ENCODE measurements around the gene EIF4G2. TPM values are rescaled to one million over a fixed set of nuclear protein-coding genes. Genes with fewer than 3 reads are reported as not detected.

EIF4G2 gene
- 100 to 1,000 TPM; 579 to 898 TPM for total RNA-seq

DNA sequence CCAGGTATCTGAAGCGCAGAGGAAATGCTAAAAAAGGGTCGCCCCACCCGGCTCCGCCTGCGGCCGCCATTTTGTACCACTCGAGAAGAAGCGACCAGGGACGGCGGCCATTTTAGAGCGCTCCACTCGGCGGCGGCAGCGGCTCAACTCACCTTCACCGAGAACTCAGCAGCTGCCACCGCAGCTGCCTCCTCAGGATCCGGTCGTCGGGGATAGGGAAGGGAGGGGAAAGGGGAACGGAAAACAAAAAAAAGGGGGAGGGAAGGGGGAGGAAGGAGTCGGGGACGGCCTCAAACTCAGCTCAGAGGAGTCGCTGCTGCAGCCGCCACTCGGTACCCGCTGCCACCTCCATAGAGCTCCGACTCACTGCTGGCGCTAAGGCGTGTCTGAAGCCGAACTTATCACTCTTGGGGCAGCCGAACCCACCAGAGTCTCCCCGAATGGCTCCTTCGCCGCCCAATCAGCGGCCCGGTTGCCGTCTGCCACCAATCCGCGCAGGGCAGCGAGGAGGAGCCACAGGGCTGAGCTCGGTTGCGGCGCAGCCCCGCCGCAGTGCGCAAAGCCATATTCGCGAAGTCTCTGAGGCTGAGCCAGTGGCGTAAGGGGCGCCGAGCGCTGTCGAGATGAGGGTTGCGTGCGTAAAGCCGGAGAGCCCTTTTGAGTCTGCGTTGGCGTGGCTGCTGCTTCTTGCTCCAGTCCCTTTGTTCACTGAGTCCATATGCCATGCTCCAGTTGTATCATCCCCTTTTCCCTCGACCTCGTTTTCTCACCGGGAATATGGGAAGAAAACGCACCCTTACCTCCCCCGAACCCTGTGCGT is at the start of gene EIF4G2:
TSS of gene EIF4G2 (minus strand) at position 374 of the 820 bp plus-strand sequence.
- DNase-seq (peak; percentile 98), ATAC-seq (peak; percentile 93)
- Mint-ChIP-seq H3K9me3 (ENCODE audit: low read depth) (no peaks in the 10 kb centered on the region), H3K27ac (peak within 1 kb of the TSS; percentile 99), H3K4me1 (peaks cover 42% of the 10 kb centered on the region), H3K4me3 (peak within 1 kb of the TSS; percentile 86), H3K27me3 (no peaks in the 10 kb centered on the region), H3K36me3 (peaks cover 43% of the 10 kb centered on the region)
- CTCF ChIA-PET: interaction anchor here (0.5 to 5.3 kb wide), 19 partner anchors 11 to 267 kb away, joined by 3 to 38 read pairs (median 3); partner anchors contain the start of genes CTR9, RNF141 and ZBED5

DNA sequence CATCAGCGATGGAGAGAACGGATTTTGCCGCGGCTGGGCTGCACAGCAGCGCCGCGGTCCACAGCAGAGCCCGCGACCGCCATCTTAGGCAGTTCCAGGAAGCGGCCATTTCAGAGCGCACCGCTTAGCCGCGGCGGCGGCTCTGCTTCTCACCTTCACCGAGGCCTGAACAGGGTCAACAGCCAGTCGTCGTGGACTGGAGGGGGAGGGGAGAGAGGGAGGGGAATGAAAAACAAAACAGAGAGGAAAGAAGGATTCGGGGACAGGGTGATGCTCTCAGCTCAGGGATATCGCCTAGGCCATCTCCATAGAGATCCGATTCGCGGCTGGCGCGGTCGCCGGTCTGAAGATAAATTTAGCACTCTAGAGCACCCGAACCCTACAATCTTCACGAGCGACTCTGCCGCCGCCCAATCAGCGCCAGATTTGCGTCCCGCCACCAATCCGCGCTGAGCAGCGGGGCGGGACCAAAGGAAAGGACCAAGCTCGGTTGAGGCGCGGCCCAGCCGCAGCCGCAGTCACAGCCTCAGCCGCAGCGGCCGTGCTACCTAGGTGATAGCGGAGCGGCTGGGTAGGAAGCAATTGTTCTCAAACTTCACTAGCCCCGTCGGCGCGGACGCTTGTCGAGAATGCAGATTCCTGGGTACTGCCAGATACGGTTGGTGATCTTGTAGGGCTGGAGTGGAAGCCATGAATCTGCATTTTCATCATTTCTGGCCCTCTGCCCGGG is 49.1 kb upstream of the EIF4G2 start, which contains the start of gene ZBED5:
TSS of gene ZBED5 (minus strand) at position 345 of the 730 bp plus-strand sequence. CDS start 3,108 bp downstream, outside the sequence.
- H3K9me3 Mint-ChIP-seq (ENCODE audit: low read depth): no peaks in the 10 kb centered on the region
- peaks cover 33% of the 10 kb centered on the region for H3K4me1 Mint-ChIP-seq
- H3K27ac Mint-ChIP-seq: peak within 1 kb of the TSS; percentile 100
- peaks cover 32% of the 10 kb centered on the region for H3K36me3 Mint-ChIP-seq
- no peaks in the 10 kb centered on the region for H3K27me3 Mint-ChIP-seq
- CTCF ChIA-PET: interaction anchor here (0.9 to 3.0 kb wide), 9 partner anchors 9 to 107 kb away, joined by 3 to 28 read pairs (median 3); partner anchors contain the start of genes CTR9 and EIF4G2
- DNase-seq (peak; percentile 97), ATAC-seq (peak; percentile 91)
- H3K4me3 Mint-ChIP-seq: peak within 1 kb of the TSS; percentile 98

DNA sequence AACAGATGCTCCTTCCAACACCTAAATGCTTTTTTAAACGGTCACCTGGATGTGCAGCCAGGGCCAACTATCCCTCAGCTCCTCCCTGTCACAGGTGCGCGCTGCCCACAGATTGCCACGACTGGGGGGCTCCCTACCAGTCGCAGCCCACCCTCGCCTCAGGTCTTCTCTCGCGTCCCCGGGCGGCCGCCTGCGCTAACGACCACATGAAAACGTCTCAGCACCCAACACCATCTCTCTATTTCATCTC is 48.7 kb upstream of the EIF4G2 start:
- Mint-ChIP-seq H3K9me3 (ENCODE audit: low read depth) (no peaks in the 10 kb centered on the region), H3K36me3 (peaks cover 35% of the 10 kb centered on the region), H3K27ac (peak overlapping the region; percentile 100), H3K4me3 (peak overlapping the region; percentile 98), H3K27me3 (no peaks in the 10 kb centered on the region), H3K4me1 (peaks cover 30% of the 10 kb centered on the region)
- DNase-seq (no peak), ATAC-seq (no peak)
- CTCF ChIA-PET: interaction anchor here (0.8 to 3.0 kb wide), 6 partner anchors 9 to 107 kb away, joined by 3 to 28 read pairs (median 4); partner anchors contain the start of genes CTR9 and EIF4G2

DNA sequence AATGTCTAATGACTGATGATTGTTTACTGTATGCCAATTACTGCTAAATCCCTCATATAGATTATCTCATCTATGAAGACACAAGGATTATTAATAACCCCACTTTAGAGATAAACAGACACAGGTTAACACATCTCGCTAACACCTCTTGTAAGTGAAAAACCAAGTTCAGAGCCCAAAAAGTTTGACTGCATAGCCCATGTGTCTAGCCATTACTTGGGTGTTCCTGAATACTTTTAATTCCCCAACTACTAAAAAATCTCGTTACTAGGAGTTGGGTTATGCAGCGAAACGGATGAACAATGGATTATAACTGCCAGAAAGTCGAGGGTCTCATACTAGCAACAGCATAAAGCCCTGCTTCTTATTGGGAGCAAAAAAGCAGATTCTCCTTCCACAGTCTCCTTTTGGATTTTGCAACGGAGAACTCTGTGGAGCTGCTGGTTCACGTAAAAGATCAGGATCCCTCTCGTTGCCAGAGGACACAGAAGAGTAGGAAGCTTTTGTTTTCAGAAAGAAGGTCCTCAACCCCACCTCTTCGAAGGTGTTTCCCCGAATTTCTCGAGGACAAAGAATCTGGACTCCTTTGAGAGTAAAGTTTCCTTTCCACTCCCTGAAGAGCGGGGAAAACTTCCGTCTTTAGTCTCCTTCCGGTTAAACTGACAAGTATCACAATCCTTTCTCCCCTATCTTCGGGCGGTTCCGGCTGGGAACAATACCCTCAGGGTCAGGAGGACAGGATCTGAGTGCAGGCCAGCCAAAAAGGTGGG is 48.1 kb upstream of the EIF4G2 start:
- CTCF ChIA-PET: interaction anchor here (0.8 to 3.0 kb wide), 2 partner anchors 48 to 65 kb away, joined by 3 to 28 read pairs; partner anchors contain the start of gene EIF4G2
- no peak for DNase-seq
- no peaks in the 10 kb centered on the region for H3K9me3 Mint-ChIP-seq (ENCODE audit: low read depth)

DNA sequence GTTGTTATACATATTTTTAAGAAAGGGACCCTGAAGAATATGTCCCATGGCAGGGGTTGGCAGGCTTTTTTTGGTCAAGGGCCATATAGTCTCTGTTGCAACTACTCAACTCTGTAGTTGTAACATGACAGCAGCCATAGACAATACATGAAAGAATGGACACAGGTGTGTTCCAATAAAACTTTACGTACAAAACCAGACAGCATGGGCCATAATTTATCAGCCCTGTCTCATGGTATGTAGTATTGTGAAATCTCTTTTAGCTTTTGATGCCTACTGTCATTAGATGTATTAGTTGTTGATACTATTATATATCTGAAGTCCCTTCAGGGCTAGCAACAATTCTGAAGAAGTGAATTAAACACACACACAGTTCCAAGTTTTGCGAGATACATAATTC is 46.6 kb upstream of the EIF4G2 start:
- no peak overlapping the region for H3K4me3 Mint-ChIP-seq
- no peak for DNase-seq
- CTCF ChIA-PET: no interaction called here
- ATAC-seq: no peak
- H3K9me3 Mint-ChIP-seq (ENCODE audit: low read depth): no peaks in the 10 kb centered on the region
- H3K36me3 Mint-ChIP-seq: peaks cover 45% of the 10 kb centered on the region
- H3K27me3 Mint-ChIP-seq: no peaks in the 10 kb centered on the region
- H3K4me1 Mint-ChIP-seq: peaks cover 29% of the 10 kb centered on the region
- no peak overlapping the region for H3K27ac Mint-ChIP-seq

More for the DNA sequence above, 48.1 kb upstream of the EIF4G2 start:
- Mint-ChIP-seq H3K27me3 (no peaks in the 10 kb centered on the region), H3K4me1 (peaks cover 32% of the 10 kb centered on the region), H3K4me3 (peak overlapping the region; percentile 98), H3K27ac (peak overlapping the region; percentile 100), H3K36me3 (peaks cover 40% of the 10 kb centered on the region)
- ATAC-seq: peak; percentile 0

DNA sequence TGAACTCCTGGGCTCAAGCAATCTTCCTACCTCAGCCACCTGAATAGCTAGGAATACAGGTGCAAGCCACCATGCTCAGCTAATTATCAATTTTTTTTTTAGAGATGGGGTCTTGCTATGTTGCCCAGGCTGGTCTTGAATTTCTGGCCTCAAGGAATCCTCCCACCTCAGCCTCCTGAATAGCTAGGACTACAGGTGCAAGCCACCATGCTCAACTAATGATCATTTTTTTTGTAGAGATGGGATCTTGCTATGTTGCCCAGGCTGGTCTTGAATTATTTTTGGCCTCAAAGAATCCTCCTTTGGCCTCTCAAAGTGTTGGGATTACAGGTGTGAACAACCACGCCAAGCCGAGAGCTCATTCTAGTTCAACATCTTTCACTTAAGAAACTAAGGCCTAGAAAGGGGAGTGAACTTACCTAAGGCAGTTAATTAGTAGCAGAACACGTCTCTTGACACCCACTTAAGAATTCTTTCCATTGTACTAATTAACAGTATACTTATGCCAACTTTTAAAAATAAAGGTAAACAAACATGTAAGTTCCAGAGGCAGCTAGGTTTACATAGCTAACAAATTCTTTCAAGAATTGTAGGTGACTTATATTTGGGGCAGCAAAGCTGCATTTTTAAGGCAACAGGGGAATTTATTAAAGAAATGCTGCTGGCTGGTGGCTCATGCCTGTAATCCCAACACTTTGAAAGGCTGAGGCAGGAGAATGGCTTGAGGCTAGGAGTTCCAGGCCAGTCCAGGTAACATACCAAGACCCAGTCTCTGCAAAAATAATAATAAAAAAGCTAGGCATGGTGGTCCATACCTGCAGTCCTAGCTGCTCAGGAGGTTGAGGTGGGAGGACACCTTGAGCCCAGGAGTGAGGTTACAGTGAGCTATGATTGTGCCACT is 39.5 kb upstream of the EIF4G2 start:
- Mint-ChIP-seq H3K36me3 (peaks cover 24% of the 10 kb centered on the region), H3K4me3 (no peak overlapping the region), H3K4me1 (peaks cover 4% of the 10 kb centered on the region), H3K27me3 (no peaks in the 10 kb centered on the region), H3K9me3 (ENCODE audit: low read depth) (peaks cover 2% of the 10 kb centered on the region), H3K27ac (no peak overlapping the region)
- DNase-seq: no peak
- CTCF ChIA-PET: interaction anchor here (1.1 to 1.9 kb wide), 3 partner anchors 10 to 56 kb away, joined by 3 to 9 read pairs (median 4); partner anchors contain the start of gene ZBED5
- no peak for ATAC-seq

DNA sequence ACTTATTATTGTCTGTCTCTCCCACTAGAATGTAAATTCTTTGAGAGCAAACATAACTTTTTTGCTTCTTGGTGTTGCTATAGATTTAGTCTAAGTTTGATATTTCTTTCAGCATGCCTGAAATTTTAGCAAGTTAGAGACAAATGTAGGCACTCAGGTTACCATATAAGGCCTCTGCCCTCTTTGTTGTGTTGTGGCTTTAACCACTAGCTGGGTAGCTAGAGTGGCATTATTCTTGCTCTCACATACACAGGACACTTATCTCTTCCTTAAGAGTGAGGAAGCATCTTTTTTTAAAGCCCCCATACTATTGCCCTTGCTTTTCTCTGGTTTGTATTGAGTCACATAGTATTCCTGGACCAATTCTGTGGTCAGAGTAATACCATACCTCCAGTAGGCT is 37.9 kb upstream of the EIF4G2 start:
- no peak for ATAC-seq
- Mint-ChIP-seq H3K4me3 (no peak overlapping the region), H3K27me3 (no peaks in the 10 kb centered on the region), H3K36me3 (peaks cover 13% of the 10 kb centered on the region), H3K9me3 (ENCODE audit: low read depth) (peaks cover 2% of the 10 kb centered on the region), H3K27ac (no peak overlapping the region), H3K4me1 (no peaks in the 10 kb centered on the region)
- no peak for DNase-seq
- CTCF ChIA-PET: interaction anchor here (1.1 kb wide), 1 partner anchor 11 kb away, joined by 4 read pairs; the partner anchor contains the start of gene ZBED5

DNA sequence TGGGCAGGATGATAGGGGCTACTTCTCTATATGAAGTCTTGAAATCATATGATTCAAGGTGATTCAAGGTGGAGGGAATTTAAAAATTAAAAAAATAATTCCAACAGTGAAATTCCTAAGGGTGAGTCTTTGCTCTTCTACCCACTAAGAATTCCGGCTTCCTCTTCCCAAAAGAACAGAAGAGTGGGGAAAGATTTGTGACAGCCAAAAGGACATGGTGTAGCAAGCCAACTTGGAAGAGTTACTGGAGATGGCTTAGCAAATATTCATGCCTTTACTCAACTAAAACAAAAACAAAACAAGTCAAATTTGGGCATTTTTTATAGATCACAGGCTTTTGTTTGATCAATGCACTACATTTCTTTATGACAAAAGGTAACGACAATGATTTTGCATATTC is 36.9 kb upstream of the EIF4G2 start:
- DNase-seq (no peak), ATAC-seq (no peak)
- CTCF ChIA-PET: no interaction called here
- H3K27ac Mint-ChIP-seq: no peak overlapping the region
- peaks cover 2% of the 10 kb centered on the region for H3K9me3 Mint-ChIP-seq (ENCODE audit: low read depth)
- H3K4me1 Mint-ChIP-seq: no peaks in the 10 kb centered on the region
- H3K27me3 Mint-ChIP-seq: no peaks in the 10 kb centered on the region
- H3K36me3 Mint-ChIP-seq: peaks cover 11% of the 10 kb centered on the region
- H3K4me3 Mint-ChIP-seq: no peak overlapping the region

DNA sequence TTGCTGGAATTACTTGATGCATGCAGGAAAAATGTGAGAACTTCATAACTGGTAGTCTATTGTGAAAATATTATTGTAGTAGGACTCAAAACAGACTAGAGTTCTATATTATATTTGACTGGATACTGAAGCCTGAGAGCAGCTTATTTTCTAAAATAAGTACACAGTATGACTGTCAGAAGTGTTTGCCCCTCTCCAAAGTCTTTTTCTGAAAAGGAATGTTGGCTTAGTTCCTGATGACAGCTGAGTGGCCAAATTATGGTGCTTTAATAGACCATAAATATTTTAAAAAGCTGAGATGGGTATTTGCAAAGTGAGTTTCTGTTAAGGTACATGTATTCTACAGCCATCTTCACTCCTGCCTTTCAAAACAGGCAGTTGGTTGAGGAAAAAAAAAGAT is 36.1 kb upstream of the EIF4G2 start:
- H3K27ac Mint-ChIP-seq: no peak overlapping the region
- no peaks in the 10 kb centered on the region for H3K4me1 Mint-ChIP-seq
- no peak for DNase-seq
- no peak overlapping the region for H3K4me3 Mint-ChIP-seq
- H3K27me3 Mint-ChIP-seq: no peaks in the 10 kb centered on the region
- CTCF ChIA-PET: no interaction called here
- H3K36me3 Mint-ChIP-seq: peaks cover 7% of the 10 kb centered on the region
- peaks cover 2% of the 10 kb centered on the region for H3K9me3 Mint-ChIP-seq (ENCODE audit: low read depth)
- no peak for ATAC-seq

DNA sequence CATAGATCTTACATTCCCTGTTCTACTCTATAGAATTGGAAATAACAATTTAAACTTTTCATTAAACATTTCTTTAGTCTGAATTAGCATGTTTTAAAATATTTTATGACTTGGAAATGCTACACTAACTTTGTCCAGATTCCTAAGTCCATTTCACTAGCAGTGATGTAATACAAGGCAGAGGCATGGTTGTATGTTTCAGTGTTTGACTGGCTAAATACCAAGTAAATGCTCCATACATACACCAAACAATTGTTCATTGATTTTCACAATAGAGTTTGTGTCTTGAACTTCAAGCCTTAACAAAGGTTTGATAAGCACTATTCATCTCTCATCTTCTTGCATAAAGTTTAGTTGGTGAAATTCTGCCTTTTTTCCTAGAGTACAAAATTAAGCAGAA is 35.6 kb upstream of the EIF4G2 start:
- DNase-seq (no peak), ATAC-seq (no peak)
- H3K9me3 Mint-ChIP-seq (ENCODE audit: low read depth): peaks cover under 1% of the 10 kb centered on the region
- H3K4me1 Mint-ChIP-seq: no peaks in the 10 kb centered on the region
- no peaks in the 10 kb centered on the region for H3K27me3 Mint-ChIP-seq
- peaks cover 4% of the 10 kb centered on the region for H3K36me3 Mint-ChIP-seq
- H3K4me3 Mint-ChIP-seq: no peak overlapping the region
- H3K27ac Mint-ChIP-seq: no peak overlapping the region
- CTCF ChIA-PET: no interaction called here

DNA sequence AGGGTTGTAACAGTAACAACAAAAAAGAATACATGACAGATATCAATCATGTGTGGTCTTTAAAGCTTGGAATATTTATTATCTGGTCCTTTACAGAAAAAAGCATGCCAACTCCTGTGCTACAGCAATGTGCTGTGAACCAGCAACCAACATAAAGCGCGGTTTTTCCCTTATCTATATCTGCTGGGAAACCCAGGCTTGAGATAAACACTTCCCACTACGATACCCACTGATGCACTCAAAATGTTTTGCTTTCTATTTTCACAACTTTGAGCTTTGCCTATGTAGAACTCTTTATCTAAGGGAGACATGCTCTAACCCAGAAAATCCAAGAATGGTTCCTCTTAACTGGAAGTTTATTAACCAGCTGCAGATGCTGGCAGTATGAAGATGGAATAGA is 30.2 kb upstream of the EIF4G2 start:
- CTCF ChIA-PET: interaction anchor here (1.6 kb wide), 1 partner anchor 15 kb away, joined by 4 read pairs; no protein-coding TSS in a partner anchor
- Mint-ChIP-seq H3K9me3 (ENCODE audit: low read depth) (no peaks in the 10 kb centered on the region), H3K4me1 (no peaks in the 10 kb centered on the region), H3K27me3 (no peaks in the 10 kb centered on the region), H3K36me3 (peaks cover 2% of the 10 kb centered on the region), H3K4me3 (no peak overlapping the region), H3K27ac (no peak overlapping the region)
- DNase-seq (no peak), ATAC-seq (no peak)

DNA sequence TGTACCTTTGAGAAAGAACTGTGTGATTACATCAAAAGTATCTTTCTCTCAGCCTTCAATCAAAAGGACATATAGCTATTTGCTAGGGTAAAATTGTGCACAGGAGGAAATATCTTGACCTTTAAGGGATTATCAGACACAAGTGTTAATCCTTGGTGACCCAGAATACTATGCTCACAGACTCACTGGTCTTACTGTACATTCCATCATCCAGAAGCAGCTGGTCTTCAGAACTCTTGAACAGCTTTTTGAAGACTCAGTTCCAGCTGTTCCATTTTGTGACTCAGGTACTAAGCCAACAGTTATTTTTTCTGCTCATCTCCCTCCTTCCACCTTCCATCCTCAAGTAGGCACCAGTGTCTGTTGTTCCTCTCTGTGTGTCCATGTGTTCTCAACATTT is 29.4 kb upstream of the EIF4G2 start:
- H3K27me3 Mint-ChIP-seq: no peaks in the 10 kb centered on the region
- no peak overlapping the region for H3K27ac Mint-ChIP-seq
- peaks cover 2% of the 10 kb centered on the region for H3K36me3 Mint-ChIP-seq
- no peak for DNase-seq
- H3K9me3 Mint-ChIP-seq (ENCODE audit: low read depth): no peaks in the 10 kb centered on the region
- H3K4me3 Mint-ChIP-seq: no peak overlapping the region
- H3K4me1 Mint-ChIP-seq: no peaks in the 10 kb centered on the region
- ATAC-seq: no peak
- CTCF ChIA-PET: interaction anchor here (1.6 kb wide), 1 partner anchor 16 kb away, joined by 4 read pairs; no protein-coding TSS in a partner anchor
